WTC11 (cell line): ENCODE results near the gene IL34.

ENCODE experiments used
- CTCF ChIP-seq: fragments of 200-600 bp; IDR thresholded peaks from 2 replicates; pipeline ENCODE4 v1.8.0; 2022; ENCODE audit warnings: antibody characterized with exemption
- MYBL2 ChIP-seq: sonication (generic); formaldehyde crosslinking; IDR thresholded peaks from 2 replicates; pipeline ENCODE4 v1.8.1; 2023; ENCODE audit warnings: mild to moderate bottlenecking, moderate library complexity, missing genetic modification reagents
- NR1H2 ChIP-seq: sonication (generic); formaldehyde crosslinking; IDR thresholded peaks from 2 replicates; pipeline ENCODE4 v1.9.0; 2021; ENCODE audit warnings: mild to moderate bottlenecking, moderate library complexity, missing genetic modification reagents
- TCF7 ChIP-seq: sonication (generic); formaldehyde crosslinking; IDR thresholded peaks from 2 replicates; pipeline ENCODE4 v1.8.0; 2022; ENCODE audit warnings: mild to moderate bottlenecking, low read depth, missing genetic modification reagents, moderate library complexity
- ZBTB21 ChIP-seq: sonication (generic); formaldehyde crosslinking; IDR thresholded peaks from 2 replicates; pipeline ENCODE4 v1.8.1; 2023; ENCODE audit warnings: mild to moderate bottlenecking, missing genetic modification reagents, borderline replicate concordance

GRCh38 chr16:70661918-70662641, 15.7 kb downstream of the IL34 start:
- TF ChIP-seq CTCF = no peak
- no peak for TF ChIP-seq ZBTB21 (CRISPR knock-in tag)
- TF ChIP-seq MYBL2 (CRISPR knock-in tag) = no peak
- no peak for TF ChIP-seq NR1H2
- TF ChIP-seq TCF7 = no peak
